DND-41 (cell line): ENCODE data around the gene LOXL3.

Experiments used
- EZH2 ChIP-seq: IDR thresholded peaks from 3 replicates; pipeline ENCODE4 v1.6.1; 2012; ENCODE audit warnings: borderline replicate concordance, low read depth, mild to moderate bottlenecking, moderate library complexity, low read length, inconsistent platforms; ENCODE audit not compliant: severe bottlenecking
- TF ChIP-seq, protein P1 (sequence below): IDR thresholded peaks from 2 replicates; pipeline ENCODE4 v1.5.1; 2012; ENCODE audit warnings: borderline replicate concordance, low read length, moderate library complexity, mild to moderate bottlenecking; ENCODE audit not compliant: poor library complexity, severe bottlenecking; ENCODE audit errors: extremely low read depth

DNA sequence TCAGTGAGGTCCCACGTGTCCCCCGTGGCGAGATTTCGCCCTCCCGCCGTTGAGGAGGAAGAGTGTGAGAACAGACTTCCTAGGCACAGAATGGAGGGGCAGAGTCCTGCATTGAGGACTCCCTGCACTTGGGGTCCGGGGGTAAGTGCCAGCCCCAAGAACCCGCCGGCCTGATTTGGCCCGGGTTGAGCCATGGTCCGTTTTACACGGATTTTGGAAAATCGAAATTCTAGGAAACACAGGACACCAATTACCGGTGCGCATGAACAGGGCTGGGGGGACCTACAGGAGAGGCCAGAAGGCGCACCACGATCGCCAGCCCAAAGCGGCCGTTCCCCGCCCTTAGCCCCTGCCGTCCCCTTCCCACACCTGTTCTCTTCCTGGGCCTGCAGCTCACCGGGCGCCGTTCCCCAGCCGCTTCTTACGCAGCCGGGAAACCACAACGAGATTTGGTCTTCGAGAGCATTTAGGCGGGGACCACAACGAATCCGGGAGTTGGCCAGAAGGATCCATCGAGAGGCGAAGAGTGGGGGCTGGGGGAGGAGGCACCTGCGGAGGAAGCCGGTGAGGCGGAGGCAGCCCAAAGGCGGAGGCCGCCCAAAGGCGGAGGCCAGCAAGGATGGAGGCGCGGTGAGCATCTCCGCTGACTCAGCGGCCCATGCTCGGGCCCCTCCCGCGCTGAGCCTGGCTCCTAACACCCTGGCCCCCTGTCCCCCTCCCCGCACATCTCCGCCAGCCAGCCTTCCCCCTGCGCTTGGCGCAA lies 40.0 kb downstream of the LOXL3 start:
- TF ChIP-seq, protein P1, sequence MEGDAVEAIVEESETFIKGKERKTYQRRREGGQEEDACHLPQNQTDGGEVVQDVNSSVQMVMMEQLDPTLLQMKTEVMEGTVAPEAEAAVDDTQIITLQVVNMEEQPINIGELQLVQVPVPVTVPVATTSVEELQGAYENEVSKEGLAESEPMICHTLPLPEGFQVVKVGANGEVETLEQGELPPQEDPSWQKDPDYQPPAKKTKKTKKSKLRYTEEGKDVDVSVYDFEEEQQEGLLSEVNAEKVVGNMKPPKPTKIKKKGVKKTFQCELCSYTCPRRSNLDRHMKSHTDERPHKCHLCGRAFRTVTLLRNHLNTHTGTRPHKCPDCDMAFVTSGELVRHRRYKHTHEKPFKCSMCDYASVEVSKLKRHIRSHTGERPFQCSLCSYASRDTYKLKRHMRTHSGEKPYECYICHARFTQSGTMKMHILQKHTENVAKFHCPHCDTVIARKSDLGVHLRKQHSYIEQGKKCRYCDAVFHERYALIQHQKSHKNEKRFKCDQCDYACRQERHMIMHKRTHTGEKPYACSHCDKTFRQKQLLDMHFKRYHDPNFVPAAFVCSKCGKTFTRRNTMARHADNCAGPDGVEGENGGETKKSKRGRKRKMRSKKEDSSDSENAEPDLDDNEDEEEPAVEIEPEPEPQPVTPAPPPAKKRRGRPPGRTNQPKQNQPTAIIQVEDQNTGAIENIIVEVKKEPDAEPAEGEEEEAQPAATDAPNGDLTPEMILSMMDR: no peak
- peak; percentile 75 for TF ChIP-seq EZH2
